ENCODE data around the gene PIK3R1.
A peak's percentile ranks its signal among the peaks of the same experiment; 100 is the strongest.

PIK3R1 gene

DNA sequence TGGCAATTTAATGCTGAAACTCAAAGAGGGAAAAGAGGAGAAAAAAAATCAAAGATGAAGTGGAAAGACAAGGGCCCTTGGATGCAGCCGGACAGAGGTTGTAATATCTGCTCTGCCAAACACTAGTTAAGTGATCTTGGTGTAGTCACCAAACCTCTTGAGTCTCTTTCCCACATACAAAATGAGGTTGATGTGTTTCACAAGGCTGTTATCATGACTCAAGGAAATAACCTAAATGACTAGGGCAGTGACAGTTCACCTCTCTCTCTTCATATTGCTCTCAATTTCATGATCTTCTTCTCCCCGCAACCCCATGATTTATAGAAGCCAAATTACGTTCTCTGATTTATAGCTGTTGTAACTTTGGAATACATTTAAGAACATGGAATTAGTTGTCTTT is 44.9 kb downstream of the PIK3R1 start:
- TF ChIP-seq, protein P1, sequence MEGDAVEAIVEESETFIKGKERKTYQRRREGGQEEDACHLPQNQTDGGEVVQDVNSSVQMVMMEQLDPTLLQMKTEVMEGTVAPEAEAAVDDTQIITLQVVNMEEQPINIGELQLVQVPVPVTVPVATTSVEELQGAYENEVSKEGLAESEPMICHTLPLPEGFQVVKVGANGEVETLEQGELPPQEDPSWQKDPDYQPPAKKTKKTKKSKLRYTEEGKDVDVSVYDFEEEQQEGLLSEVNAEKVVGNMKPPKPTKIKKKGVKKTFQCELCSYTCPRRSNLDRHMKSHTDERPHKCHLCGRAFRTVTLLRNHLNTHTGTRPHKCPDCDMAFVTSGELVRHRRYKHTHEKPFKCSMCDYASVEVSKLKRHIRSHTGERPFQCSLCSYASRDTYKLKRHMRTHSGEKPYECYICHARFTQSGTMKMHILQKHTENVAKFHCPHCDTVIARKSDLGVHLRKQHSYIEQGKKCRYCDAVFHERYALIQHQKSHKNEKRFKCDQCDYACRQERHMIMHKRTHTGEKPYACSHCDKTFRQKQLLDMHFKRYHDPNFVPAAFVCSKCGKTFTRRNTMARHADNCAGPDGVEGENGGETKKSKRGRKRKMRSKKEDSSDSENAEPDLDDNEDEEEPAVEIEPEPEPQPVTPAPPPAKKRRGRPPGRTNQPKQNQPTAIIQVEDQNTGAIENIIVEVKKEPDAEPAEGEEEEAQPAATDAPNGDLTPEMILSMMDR (IDR thresholded peaks at IDR 0.05; ENCODE audit: control insufficient read depth, extremely low read depth, insufficient read depth): no peak
- no peak for DNase-seq (ENCODE audit: low read depth)
- no peak overlapping the region for H3K4me3 ChIP-seq (ENCODE audit: low read depth, low read length)

DNA sequence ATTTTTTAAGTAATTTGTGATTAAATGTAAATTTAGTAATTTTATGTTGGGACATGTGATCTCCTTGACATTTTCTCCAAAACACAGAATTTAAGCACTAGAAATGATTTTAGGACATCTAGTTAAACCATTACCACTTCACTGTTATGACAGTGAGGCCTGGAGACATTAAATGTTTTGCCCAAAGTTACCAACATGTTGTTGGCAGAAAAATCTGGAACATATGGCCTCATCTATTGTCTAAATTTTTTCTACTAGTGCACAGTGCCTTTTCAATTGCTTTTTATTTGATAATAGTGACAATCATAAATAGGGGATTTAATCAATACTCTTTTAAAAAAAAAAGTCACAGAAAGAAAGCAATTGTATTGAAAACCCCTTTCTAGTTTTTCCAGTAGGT is 45.6 kb downstream of the PIK3R1 start:
- DNase-seq (ENCODE audit: low read depth): no peak
- no peak overlapping the region for H3K4me3 ChIP-seq (ENCODE audit: low read depth, low read length)
- TF ChIP-seq, protein P1 (IDR thresholded peaks at IDR 0.05; ENCODE audit: control insufficient read depth, extremely low read depth, insufficient read depth): no peak

DNA sequence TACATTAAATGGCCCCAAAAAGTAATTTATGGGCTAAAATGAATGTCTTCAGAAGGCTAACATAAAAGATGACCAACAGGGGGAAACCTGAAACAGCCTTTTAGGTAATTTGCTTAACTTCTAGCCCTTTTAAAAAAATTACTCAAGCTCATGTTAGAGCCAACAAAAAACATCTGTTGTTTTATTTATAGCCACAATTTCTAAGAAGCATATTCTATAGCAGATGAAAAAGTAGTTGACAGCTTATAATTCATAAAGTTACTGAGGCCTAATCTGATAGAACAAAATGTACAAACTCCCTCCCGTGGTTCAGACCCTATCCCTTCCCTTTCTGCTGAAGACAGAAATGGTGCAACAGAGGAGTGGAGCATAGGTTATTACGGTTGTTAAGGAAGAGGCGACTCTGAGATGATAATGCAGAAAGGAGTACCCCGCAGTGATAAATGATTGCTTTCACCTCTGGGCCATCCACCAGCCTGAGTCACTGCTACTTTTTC is 46.1 kb downstream of the PIK3R1 start:
- H3K4me3 ChIP-seq (ENCODE audit: low read depth, low read length): no peak overlapping the region
- TF ChIP-seq, protein P1 (IDR thresholded peaks at IDR 0.05; ENCODE audit: control insufficient read depth, extremely low read depth, insufficient read depth): no peak
- no peak for DNase-seq (ENCODE audit: low read depth)

DNA sequence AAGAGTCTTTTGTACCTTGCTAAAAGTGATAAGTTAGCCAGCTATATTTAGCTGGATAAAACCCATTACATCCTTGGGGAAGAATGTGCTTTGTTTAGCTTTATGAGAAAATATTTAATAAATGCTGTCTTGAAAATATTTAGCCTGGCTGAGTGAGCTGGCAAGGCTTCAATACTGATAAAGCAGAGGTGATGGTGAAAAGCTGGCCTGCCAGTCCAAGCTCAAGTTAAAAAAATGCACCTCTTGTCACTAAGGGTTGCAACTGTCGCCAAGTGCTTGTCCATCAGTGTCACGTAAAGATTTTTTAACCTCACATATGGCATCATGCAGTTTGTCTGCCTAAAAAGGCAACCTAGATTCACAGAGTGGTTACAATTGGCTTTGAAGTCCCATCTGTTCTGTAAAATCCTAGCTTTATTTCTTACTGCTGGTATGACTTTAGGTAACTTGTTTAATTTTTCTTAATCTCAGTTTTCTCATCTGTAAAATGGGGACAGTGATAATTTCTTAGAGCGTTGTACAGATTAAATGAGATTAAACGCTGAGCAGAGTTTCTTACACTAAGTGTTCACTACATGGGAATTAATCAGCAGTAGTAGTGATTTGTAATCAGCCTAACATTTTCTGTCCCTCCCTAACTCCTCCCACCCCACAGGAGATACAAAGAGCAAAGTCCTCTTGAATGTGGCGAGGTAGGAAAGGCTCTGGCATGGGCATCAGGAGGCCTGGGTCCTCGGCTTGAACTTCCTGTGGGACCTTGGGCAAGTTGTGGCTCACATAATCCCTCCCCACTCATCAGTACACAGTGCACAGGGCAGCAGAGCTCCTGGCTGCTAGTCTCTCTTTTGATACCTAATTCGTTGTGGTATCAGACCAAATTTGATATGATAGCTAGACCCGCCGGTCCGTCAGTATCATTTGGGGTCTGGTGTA is 48.7 kb downstream of the PIK3R1 start:
- no peak overlapping the region for H3K4me3 ChIP-seq (ENCODE audit: low read depth, low read length)
- TF ChIP-seq, protein P1 (IDR thresholded peaks at IDR 0.05; ENCODE audit: control insufficient read depth, extremely low read depth, insufficient read depth): no peak
- peak; percentile 39 for DNase-seq (ENCODE audit: low read depth)

DNA sequence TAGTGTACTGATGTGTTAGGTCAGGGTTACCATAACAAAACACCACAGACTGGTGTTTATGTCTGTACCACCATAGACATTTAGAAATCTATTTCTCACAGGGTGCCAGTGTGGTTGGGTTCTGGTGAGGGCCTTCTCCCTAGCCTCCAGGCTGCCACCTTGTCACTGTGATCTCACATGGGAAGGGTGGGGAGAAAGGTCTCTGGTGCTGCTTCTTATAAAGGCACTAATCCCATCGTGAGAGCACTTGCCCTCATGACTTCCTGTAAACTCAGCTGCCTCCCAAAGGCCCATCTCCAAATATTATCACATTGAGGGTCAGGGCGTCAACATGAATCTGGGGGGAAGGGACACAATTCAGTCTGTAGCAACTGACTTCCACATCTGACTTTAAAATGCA is 49.8 kb downstream of the PIK3R1 start:
- TF ChIP-seq, protein P1 (IDR thresholded peaks at IDR 0.05; ENCODE audit: control insufficient read depth, extremely low read depth, insufficient read depth): no peak
- H3K4me3 ChIP-seq (ENCODE audit: low read depth, low read length): no peak overlapping the region
- DNase-seq (ENCODE audit: low read depth): no peak

DNA sequence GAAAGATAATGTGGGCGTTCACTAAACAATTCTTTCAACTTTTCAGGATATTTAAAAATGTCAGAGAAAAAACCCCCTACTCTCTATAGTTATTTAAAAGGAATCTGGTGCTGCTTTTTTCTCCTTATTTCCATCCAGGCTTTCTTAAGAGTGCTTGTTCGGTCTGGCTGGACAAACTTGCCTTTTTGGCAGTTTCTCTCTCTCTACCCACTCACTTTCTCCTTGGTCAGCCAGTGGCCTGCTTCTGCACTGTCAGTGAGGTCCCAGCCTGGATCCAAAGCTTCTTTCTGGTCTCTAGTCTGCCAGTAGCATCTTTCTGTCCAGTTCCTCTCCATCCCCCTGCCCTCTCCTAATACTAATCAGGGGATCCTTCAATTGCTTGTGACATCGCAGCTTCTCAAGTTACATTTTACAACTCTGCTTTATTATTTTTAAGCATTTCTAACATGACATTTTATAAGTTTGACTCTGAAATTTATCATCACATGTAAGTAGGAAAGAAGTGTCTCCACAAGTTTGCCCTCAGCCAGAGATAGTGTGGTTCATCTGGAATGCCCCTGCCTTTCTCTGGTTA is 50.4 kb downstream of the PIK3R1 start:
- no peak overlapping the region for H3K4me3 ChIP-seq (ENCODE audit: low read depth, low read length)
- DNase-seq (ENCODE audit: low read depth): no peak
- TF ChIP-seq, protein P1 (IDR thresholded peaks at IDR 0.05; ENCODE audit: control insufficient read depth, extremely low read depth, insufficient read depth): no peak
